Sigmoid colon (tissue), 4 donors: ENCODE results near the gene DCC.

Experiments
- CTCF ChIP-seq, 4 experiments: fragments of 450-650 bp in 3 of 4; fragments of 200-600 bp in 1 of 4; IDR thresholded peaks; one replicate each; pipeline ENCODE4 v1.5.1; 2016 to 2019; ENCODE audit warnings: antibody characterized with exemption in 4 of 4, mild to moderate bottlenecking in 3 of 4, moderate library complexity in 2 of 4
- EP300 ChIP-seq, 4 donors: sonication (generic); formaldehyde crosslinking; IDR thresholded peaks; one replicate each; pipeline ENCODE4 v1.6.1; 2017; ENCODE audit warnings: antibody characterized with exemption in 4 of 4
- POLR2A ChIP-seq, 2 donors: fragments of 450-650 bp; IDR thresholded peaks; one replicate each; pipeline ENCODE4 v1.6.1; 2016; ENCODE audit warnings: antibody characterized with exemption in 2 of 2, mild to moderate bottlenecking in 2 of 2, moderate library complexity in 2 of 2
- POLR2AphosphoS5 ChIP-seq, 4 donors: sonication (generic); formaldehyde crosslinking; IDR thresholded peaks; one replicate each; pipeline ENCODE4 v1.6.1; 2017; ENCODE audit warnings: antibody characterized with exemption in 4 of 4

GRCh38 chr18:52401236-52401635, 61.2 kb downstream of the DCC start:
- TF ChIP-seq CTCF (IDR thresholded peaks at IDR 0.05), result no peak
- TF ChIP-seq POLR2AphosphoS5 (IDR thresholded peaks at IDR 0.05), result no peak
- no peak for TF ChIP-seq POLR2A (IDR thresholded peaks at IDR 0.05)
- no peak for TF ChIP-seq EP300 (IDR thresholded peaks at IDR 0.05)
